Nephron (organoid): ENCODE measurements around the gene CEP57L1.

Experiments used
- H3K27ac Mint-ChIP-seq, 3 experiments: 2 replicates each; pipeline ENCODE4 v1.8.0; 2020; ENCODE audit warnings: mixed read lengths in 3 of 3, mild to moderate bottlenecking in 2 of 3, moderate library complexity in 1 of 3
- H3K27me3 Mint-ChIP-seq: 2 replicates; pipeline ENCODE4 v1.8.0; 2021; ENCODE audit warnings: low read depth, mild to moderate bottlenecking, moderate library complexity, mixed read lengths
- H3K36me3 Mint-ChIP-seq: 2 replicates; pipeline ENCODE4 v1.8.0; 2020; ENCODE audit warnings: low read depth, mixed read lengths
- H3K4me1 Mint-ChIP-seq: 2 replicates; pipeline ENCODE4 v1.8.0; 2020; ENCODE audit warnings: mixed read lengths
- H3K4me3 Mint-ChIP-seq, 3 experiments: 2 replicates each; pipeline ENCODE4 v1.8.0; 2020; ENCODE audit warnings: mild to moderate bottlenecking in 3 of 3, mixed read lengths in 3 of 3, moderate library complexity in 2 of 3
- H3K9me3 Mint-ChIP-seq: 2 replicates; pipeline ENCODE4 v1.8.0; 2020; ENCODE audit warnings: mixed read lengths
- TF ChIP-seq, protein P1 (sequence below), 3 experiments: fragments of 200-600 bp; sonication (generic); IDR thresholded peaks; one replicate each; pipeline ENCODE4 v1.5.0; 2021; ENCODE audit warnings: antibody characterized with exemption in 3 of 3; ENCODE audit not compliant: unreplicated experiment in 3 of 3

Gene CEP57L1

DNA sequence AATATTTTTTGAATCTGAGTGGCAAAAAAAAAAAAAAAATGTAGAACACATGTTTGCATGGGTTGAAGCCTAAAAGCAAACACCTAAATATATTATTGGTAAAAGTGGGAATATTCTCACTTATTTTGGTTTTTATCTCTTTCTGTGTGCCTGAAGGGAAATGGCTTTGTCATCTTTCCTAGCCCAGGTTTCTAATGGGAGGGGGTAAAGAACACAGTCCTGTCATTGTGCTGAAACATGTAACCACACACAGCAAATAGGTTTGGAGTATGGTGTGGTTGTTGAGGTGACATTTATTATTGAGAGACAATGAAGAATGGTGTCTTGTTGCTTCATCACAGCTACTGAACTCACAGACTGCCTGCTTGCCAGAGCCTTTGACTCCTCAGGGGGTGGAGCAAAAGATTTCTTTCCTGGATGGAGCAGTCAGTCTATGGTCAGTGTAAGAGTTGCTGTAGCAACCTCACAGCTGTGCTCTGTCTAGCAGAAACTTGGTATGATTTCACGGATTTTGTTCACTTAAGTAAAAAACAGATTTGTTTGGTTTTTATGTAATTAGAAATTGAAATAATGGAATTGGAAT is 70.2 kb downstream of the CEP57L1 start:
- Mint-ChIP-seq H3K4me1 (peaks cover 10% of the 10 kb centered on the region), H3K36me3 (peaks cover 6% of the 10 kb centered on the region), H3K4me3 (no peak overlapping the region), H3K27me3 (no peaks in the 10 kb centered on the region), H3K9me3 (no peaks in the 10 kb centered on the region), H3K27ac (peak overlapping the region; percentile 36 to 81 (median 47))
- TF ChIP-seq, protein P1, sequence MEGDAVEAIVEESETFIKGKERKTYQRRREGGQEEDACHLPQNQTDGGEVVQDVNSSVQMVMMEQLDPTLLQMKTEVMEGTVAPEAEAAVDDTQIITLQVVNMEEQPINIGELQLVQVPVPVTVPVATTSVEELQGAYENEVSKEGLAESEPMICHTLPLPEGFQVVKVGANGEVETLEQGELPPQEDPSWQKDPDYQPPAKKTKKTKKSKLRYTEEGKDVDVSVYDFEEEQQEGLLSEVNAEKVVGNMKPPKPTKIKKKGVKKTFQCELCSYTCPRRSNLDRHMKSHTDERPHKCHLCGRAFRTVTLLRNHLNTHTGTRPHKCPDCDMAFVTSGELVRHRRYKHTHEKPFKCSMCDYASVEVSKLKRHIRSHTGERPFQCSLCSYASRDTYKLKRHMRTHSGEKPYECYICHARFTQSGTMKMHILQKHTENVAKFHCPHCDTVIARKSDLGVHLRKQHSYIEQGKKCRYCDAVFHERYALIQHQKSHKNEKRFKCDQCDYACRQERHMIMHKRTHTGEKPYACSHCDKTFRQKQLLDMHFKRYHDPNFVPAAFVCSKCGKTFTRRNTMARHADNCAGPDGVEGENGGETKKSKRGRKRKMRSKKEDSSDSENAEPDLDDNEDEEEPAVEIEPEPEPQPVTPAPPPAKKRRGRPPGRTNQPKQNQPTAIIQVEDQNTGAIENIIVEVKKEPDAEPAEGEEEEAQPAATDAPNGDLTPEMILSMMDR (IDR thresholded peaks at IDR 0.05; ENCODE audit: unreplicated experiment in 3 of 3) = no peak

DNA sequence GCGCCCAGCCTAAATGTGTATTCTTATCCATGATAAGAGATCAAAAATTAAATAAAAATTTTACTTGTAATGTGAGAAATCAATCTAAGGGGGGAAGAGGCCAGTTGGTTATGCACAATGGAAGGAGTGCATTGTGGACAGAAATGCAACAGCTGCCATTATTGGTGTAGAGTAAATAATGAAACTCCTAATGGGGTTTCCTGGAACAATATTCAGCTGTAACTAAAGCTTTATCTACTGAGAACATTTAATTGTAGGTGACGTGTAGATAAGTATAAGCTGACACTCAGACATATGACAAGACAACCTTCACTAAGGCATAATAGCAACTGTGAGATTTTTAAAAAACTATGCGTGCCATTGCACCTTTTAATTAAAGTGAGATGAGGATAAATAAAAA is 71.4 kb downstream of the CEP57L1 start:
- Mint-ChIP-seq H3K9me3 (no peaks in the 10 kb centered on the region), H3K36me3 (no peaks in the 10 kb centered on the region), H3K4me1 (peaks cover 10% of the 10 kb centered on the region), H3K27me3 (no peaks in the 10 kb centered on the region), H3K4me3 (no peak overlapping the region), H3K27ac (no peak overlapping the region)
- TF ChIP-seq, protein P1 (IDR thresholded peaks at IDR 0.05; ENCODE audit: unreplicated experiment in 3 of 3) = no peak

DNA sequence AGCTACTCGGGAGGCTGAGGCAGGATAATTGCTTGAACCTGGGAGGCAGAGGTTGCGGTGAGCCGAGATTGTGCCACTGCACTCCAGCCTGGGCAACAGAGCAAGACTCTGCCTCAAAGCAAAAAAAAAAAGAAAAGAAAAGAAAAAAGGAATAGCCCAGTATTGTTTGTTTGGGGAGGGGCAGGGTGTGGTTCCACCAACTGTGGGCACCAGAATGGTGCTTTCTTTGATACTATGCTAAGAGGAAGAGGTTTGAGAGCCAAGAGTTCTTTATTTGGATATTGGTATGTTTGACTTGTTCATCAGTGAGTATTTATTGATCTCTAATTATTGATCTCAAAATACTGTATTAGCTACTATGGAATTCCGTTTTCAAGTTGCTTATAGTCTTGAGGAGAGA is 72.3 kb downstream of the CEP57L1 start:
- Mint-ChIP-seq H3K4me3 (no peak overlapping the region), H3K9me3 (no peaks in the 10 kb centered on the region), H3K4me1 (peaks cover 10% of the 10 kb centered on the region), H3K36me3 (no peaks in the 10 kb centered on the region), H3K27me3 (no peaks in the 10 kb centered on the region), H3K27ac (no peak overlapping the region)
- TF ChIP-seq, protein P1 (IDR thresholded peaks at IDR 0.05; ENCODE audit: unreplicated experiment in 3 of 3) = no peak

DNA sequence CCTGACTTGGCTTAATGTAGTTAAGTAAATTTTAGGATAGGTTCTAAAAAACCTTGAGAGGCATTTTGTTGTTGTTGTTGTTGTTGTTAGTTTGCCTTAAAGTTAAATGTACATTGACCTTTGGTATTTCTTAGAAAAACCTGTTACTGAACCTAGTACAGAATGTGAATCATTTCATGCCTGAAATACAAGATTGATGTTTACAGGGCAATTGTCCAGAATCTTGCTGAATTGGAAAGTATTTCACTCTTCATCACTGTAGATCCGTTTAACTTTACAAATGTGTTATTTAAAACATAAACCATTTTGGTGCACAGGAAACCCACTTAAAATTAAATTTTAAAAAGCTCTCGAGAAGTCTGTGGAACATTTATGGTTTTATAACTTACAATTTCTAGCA is 75.0 kb downstream of the CEP57L1 start:
- Mint-ChIP-seq H3K4me1 (peaks cover 9% of the 10 kb centered on the region), H3K36me3 (no peaks in the 10 kb centered on the region), H3K27ac (no peak overlapping the region), H3K27me3 (no peaks in the 10 kb centered on the region), H3K4me3 (no peak overlapping the region), H3K9me3 (peaks cover 3% of the 10 kb centered on the region)
- TF ChIP-seq, protein P1 (IDR thresholded peaks at IDR 0.05; ENCODE audit: unreplicated experiment in 3 of 3) = no peak

DNA sequence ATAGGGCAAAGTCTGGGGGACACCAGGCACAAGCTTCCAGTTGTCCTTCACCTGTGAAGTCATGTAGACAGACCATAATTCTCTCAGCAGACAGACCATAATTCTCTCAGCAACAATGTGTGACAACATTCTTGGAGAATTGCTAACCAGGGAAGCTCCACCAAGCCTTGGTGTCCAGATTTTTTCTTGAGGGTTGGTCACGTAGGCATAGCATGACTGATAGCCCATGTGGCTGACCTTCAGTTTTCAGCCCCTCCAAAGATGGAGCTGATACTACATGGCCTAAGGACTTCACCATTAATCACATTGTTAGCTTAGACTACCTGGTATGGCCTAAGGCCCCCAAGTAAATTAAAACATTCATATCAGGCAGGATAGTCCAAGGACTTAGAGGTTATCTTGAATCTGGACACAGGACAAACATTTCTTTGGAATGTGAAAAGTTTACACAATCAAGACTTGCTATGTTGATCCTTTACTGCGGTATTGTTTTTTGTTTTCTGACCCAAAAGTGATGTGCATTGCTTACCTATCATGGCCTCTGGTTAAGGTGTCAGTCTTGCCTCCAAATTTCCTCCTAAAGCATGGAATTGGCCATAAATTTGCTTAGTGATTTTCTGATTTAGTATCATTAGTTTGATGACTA is 76.9 kb downstream of the CEP57L1 start:
- TF ChIP-seq, protein P1 (IDR thresholded peaks at IDR 0.05; ENCODE audit: unreplicated experiment in 3 of 3) = no peak

DNA sequence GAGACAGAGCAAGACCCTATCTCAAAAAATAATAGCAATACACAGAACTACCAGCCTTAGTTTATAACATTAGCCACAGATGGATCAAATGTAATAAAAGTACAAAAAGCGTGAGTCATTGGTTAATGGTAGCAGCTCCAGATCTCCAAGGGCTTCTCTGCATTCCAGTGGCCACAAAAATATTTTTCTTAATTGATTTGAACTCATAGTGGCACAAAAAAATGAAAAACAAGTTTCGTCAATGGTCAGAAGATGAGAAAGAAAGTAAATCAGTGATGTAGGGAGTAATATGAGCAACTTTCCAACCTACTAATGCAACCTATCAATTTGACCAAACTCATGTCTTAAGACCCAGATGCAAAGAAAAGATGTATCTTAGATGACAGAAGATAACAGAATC is 79.6 kb downstream of the CEP57L1 start:
- H3K27ac Mint-ChIP-seq = no peak overlapping the region

More for the DNA sequence above, 76.9 kb downstream of the CEP57L1 start:
- Mint-ChIP-seq H3K4me3 (no peak overlapping the region), H3K4me1 (no peaks in the 10 kb centered on the region), H3K27me3 (peaks cover 4% of the 10 kb centered on the region), H3K9me3 (peaks cover 9% of the 10 kb centered on the region), H3K36me3 (no peaks in the 10 kb centered on the region), H3K27ac (no peak overlapping the region)

More for the DNA sequence above, 79.6 kb downstream of the CEP57L1 start:
- TF ChIP-seq, protein P1 (IDR thresholded peaks at IDR 0.05; ENCODE audit: unreplicated experiment in 3 of 3) = no peak
- H3K9me3 Mint-ChIP-seq = peaks cover 12% of the 10 kb centered on the region
- no peaks in the 10 kb centered on the region for H3K36me3 Mint-ChIP-seq
- no peaks in the 10 kb centered on the region for H3K4me1 Mint-ChIP-seq
- H3K4me3 Mint-ChIP-seq = no peak overlapping the region
- peaks cover 4% of the 10 kb centered on the region for H3K27me3 Mint-ChIP-seq
